ENCODE results near the gene MESP2.

Gene MESP2

GRCh38 chr15:89815769-89816168 is 39.6 kb downstream of the MESP2 start:
- peaks cover 18% of the 10 kb centered on the region for H3K9me3 Mint-ChIP-seq
- H3K27me3 Mint-ChIP-seq (ENCODE audit: low read depth, poor library complexity) = peaks cover 96% of the 10 kb centered on the region
- H3K36me3 Mint-ChIP-seq (ENCODE audit: low read depth) = peaks cover 7% of the 10 kb centered on the region
- TF ChIP-seq, protein P1, sequence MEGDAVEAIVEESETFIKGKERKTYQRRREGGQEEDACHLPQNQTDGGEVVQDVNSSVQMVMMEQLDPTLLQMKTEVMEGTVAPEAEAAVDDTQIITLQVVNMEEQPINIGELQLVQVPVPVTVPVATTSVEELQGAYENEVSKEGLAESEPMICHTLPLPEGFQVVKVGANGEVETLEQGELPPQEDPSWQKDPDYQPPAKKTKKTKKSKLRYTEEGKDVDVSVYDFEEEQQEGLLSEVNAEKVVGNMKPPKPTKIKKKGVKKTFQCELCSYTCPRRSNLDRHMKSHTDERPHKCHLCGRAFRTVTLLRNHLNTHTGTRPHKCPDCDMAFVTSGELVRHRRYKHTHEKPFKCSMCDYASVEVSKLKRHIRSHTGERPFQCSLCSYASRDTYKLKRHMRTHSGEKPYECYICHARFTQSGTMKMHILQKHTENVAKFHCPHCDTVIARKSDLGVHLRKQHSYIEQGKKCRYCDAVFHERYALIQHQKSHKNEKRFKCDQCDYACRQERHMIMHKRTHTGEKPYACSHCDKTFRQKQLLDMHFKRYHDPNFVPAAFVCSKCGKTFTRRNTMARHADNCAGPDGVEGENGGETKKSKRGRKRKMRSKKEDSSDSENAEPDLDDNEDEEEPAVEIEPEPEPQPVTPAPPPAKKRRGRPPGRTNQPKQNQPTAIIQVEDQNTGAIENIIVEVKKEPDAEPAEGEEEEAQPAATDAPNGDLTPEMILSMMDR (IDR thresholded peaks at IDR 0.05) = no peak
- H3K27ac Mint-ChIP-seq = no peak overlapping the region
- peak overlapping the region; percentile 64 for H3K4me3 Mint-ChIP-seq
- no peaks in the 10 kb centered on the region for H3K4me1 Mint-ChIP-seq
- no peak for DNase-seq

GRCh38 chr15:89817701-89818280 is 41.7 kb downstream of the MESP2 start:
- no peak for DNase-seq
- Mint-ChIP-seq H3K36me3 (ENCODE audit: low read depth) (peaks cover 7% of the 10 kb centered on the region), H3K4me1 (no peaks in the 10 kb centered on the region), H3K27me3 (ENCODE audit: low read depth, poor library complexity) (peaks cover 96% of the 10 kb centered on the region), H3K9me3 (peaks cover 18% of the 10 kb centered on the region), H3K4me3 (no peak overlapping the region), H3K27ac (no peak overlapping the region)
- TF ChIP-seq, protein P1 (IDR thresholded peaks at IDR 0.05) = no peak

DNA sequence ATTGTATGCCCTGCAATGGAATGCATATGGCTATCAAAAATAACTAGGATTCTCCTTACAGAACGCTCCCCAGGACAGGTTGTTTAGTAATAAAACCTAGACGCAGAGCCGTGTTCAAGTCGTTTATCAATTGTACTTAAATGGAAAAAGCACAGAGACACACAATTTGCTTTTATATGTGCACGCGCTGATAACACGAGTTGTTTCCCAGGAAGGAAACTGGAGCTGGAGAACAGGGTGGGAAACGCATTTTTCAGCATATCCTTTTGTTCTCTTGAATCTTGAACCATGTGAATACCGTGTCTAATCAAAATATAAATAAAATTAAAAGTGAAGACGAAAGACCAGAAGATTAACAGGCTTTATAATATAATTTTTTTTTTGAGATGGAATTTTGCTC is 42.2 kb downstream of the MESP2 start:
- Mint-ChIP-seq H3K4me3 (no peak overlapping the region), H3K4me1 (no peaks in the 10 kb centered on the region), H3K27me3 (ENCODE audit: low read depth, poor library complexity) (peaks cover 91% of the 10 kb centered on the region)

GRCh38 chr15:89820666-89821611 is 44.8 kb downstream of the MESP2 start:
- Mint-ChIP-seq H3K36me3 (ENCODE audit: low read depth) (peaks cover 5% of the 10 kb centered on the region), H3K4me1 (peaks cover 3% of the 10 kb centered on the region), H3K27ac (no peak overlapping the region), H3K4me3 (no peak overlapping the region), H3K27me3 (ENCODE audit: low read depth, poor library complexity) (peaks cover 67% of the 10 kb centered on the region), H3K9me3 (peaks cover 7% of the 10 kb centered on the region)
- TF ChIP-seq, protein P1 (IDR thresholded peaks at IDR 0.05) = no peak
- no peak for DNase-seq

More for the DNA sequence above, 42.2 kb downstream of the MESP2 start:
- Mint-ChIP-seq H3K9me3 (peaks cover 18% of the 10 kb centered on the region), H3K27ac (peak overlapping the region; percentile 14), H3K36me3 (ENCODE audit: low read depth) (peaks cover 7% of the 10 kb centered on the region)
- TF ChIP-seq, protein P1 (IDR thresholded peaks at IDR 0.05) = no peak
- no peak for DNase-seq

- Mint-ChIP-seq H3K36me3 (ENCODE audit: low read depth) (no peaks in the 10 kb centered on the region), H3K4me1 (peaks cover 7% of the 10 kb centered on the region), H3K27ac (no peak overlapping the region), H3K9me3 (no peaks in the 10 kb centered on the region), H3K4me3 (no peak overlapping the region), H3K27me3 (ENCODE audit: low read depth, poor library complexity) (peaks cover 56% of the 10 kb centered on the region)
- DNase-seq = no peak
- TF ChIP-seq, protein P1 (IDR thresholded peaks at IDR 0.05) = no peak
Observed at GRCh38 chr15:89822026-89822425, 45.9 kb downstream of the MESP2 start.

Measured in nephron progenitor cell (in vitro differentiated cells).